Measurements from ENCODE around the gene TUBA1A. TPM values are rescaled to one million over a fixed set of nuclear protein-coding genes. Genes with fewer than 3 reads are reported as not detected.

The TUBA1A gene
- total RNA-seq, 4 donors from 2014 or later: 24.6 to 64.4 (median 32.1) TPM

- WGBS, 2 donors: 50 to 54% methylated on average over 4 of the region's 4 CpGs
- no peaks in the 10 kb centered on the region for H3K9me3 ChIP-seq
- H3K27me3 ChIP-seq: no peaks in the 10 kb centered on the region
- intact Hi-C loops (cut with DNase I): no loop called here
- no peak for DNase-seq
- H3K4me3 ChIP-seq (replicated peaks in 1 of 3): no peak overlapping the region
- peak overlapping the region; percentile 12 to 81 (median 33) for H3K27ac ChIP-seq
- TF ChIP-seq CTCF (IDR thresholded peaks at IDR 0.05) (no peak), POLR2A (IDR thresholded peaks at IDR 0.05) (no peak)
- no peaks in the 10 kb centered on the region for H3K36me3 ChIP-seq
- H3K4me1 ChIP-seq: peaks cover 11 to 16% of the 10 kb centered on the region in 2 donors
Observed at GRCh38 chr12:49201595-49202295, 12.9 kb upstream of the TUBA1A start.

GRCh38 chr12:49200919-49201594 lies 12.2 kb upstream of the TUBA1A start:
- H3K27ac ChIP-seq: peak overlapping the region in 2 of 3 donors; percentile 33 to 81
- no peaks in the 10 kb centered on the region for H3K27me3 ChIP-seq
- H3K36me3 ChIP-seq: no peaks in the 10 kb centered on the region
- intact Hi-C loops (cut with DNase I): no loop called here
- H3K4me3 ChIP-seq (replicated peaks in 1 of 3): no peak overlapping the region
- TF ChIP-seq CTCF (IDR thresholded peaks at IDR 0.05) (no peak), POLR2A (IDR thresholded peaks at IDR 0.05) (no peak)
- 15 to 20% methylated on average over 4 of the region's 4 CpGs for whole genome bisulfite sequencing, 2 donors
- peaks cover 11 to 16% of the 10 kb centered on the region in 2 donors for H3K4me1 ChIP-seq
- no peak for DNase-seq
- H3K9me3 ChIP-seq: no peaks in the 10 kb centered on the region

GRCh38 chr12:49198431-49199155 lies 9.7 kb upstream of the TUBA1A start:
- DNase-seq: no peak
- TF ChIP-seq CTCF (IDR thresholded peaks at IDR 0.05): no peak
- no peak for TF ChIP-seq POLR2A (IDR thresholded peaks at IDR 0.05)
- H3K4me1 ChIP-seq: peaks cover 11 to 16% of the 10 kb centered on the region in 2 donors
- no peak overlapping the region for H3K4me3 ChIP-seq (replicated peaks in 1 of 3)
- no peak overlapping the region for H3K27ac ChIP-seq
- no peaks in the 10 kb centered on the region for H3K9me3 ChIP-seq
- WGBS, 2 donors: 67 to 69% methylated on average over 11 of the region's 11 CpGs
- intact Hi-C loops (cut with DNase I): loop anchor here (5.0 kb wide), 1 partner anchor 34 kb away; no protein-coding TSS in a partner anchor
- no peaks in the 10 kb centered on the region for H3K36me3 ChIP-seq
- H3K27me3 ChIP-seq: no peaks in the 10 kb centered on the region

- no peak for DNase-seq
- WGBS, 2 donors: 72 to 76% methylated on average over 5 of the region's 5 CpGs
- H3K9me3 ChIP-seq: no peaks in the 10 kb centered on the region
- H3K4me3 ChIP-seq (replicated peaks in 1 of 3): no peak overlapping the region
- intact Hi-C loops (cut with DNase I): loop anchor here (5.0 kb wide), 1 partner anchor 35 kb away; no protein-coding TSS in a partner anchor
- H3K27ac ChIP-seq: no peak overlapping the region
- H3K4me1 ChIP-seq: peaks cover 11 to 16% of the 10 kb centered on the region in 2 donors
- H3K36me3 ChIP-seq: no peaks in the 10 kb centered on the region
- no peaks in the 10 kb centered on the region for H3K27me3 ChIP-seq
- TF ChIP-seq POLR2A (IDR thresholded peaks at IDR 0.05): no peak
- no peak for TF ChIP-seq CTCF (IDR thresholded peaks at IDR 0.05)
Observed at GRCh38 chr12:49197256-49197655, 8.4 kb upstream of the TUBA1A start.
